ENCODE measurements around the gene AAR2. TPM values are rescaled to one million over a fixed set of nuclear protein-coding genes. Genes with fewer than 3 reads are reported as not detected.

The AAR2 gene
- polyA plus RNA-seq, 1 experiment = 54.4 TPM

DNA sequence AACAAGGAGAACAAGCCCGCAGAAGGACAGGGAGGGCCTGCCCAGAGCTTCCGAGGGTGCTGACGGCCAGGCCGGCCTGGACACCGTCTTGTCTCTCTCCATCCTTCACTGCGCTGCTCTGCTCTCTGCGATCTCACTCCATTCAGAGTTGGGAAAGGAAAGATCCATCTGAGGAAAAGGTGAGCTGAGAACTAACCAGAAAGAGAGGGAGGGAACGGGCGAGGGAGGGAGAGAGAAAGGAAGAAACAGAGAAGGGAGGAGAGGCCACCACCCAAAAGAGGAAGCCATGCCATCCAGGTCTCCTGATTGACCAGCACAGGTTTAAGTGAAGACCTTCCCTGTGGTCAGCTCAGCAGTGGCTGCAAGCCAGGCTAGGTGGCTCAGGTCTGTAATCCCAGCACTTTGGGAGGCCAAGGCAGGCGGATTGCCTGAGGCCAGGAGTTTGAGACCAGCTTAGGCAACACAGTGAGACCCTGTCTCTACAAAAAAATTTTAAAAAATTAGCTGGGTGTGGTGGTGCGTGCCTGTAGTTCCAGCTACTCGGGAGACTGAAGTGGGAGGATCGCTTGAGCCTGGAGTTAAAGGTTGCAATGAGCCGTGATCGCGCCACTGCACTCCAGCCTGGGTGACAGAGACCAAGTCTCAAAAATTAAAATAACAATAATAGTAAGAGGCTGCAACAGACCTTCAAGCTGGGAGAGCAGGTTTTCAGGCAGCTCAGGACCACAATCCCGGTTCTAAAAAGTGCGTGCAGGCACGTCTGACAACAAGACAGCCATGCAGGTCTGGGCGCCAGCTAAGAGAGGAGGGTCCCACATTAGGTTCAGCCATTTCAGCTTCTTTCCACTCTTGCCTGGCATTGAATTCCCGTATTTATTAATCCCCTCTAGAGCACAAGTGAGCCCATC, 35.6 kb downstream of the AAR2 start:
- no peak for DNase-seq (ENCODE audit: low read depth)
- Histone ChIP-seq H3K36me3 (ENCODE audit: control insufficient read depth, insufficient read depth, low read length) (no peaks in the 10 kb centered on the region), H3K4me3 (ENCODE audit: low read depth, low read length) (no peak overlapping the region), H3K27me3 (ENCODE audit: control insufficient read depth, insufficient read depth, low read length) (peaks cover 14% of the 10 kb centered on the region)
- no peak for TF ChIP-seq CTCF (IDR thresholded peaks at IDR 0.05; ENCODE audit: insufficient read depth, low read depth, low read length)
- POLR2A ChIA-PET = no interaction called here
- CTCF ChIA-PET = interaction anchor here (4.3 kb wide), 1 partner anchor 168 kb away, joined by 27 read pairs; no protein-coding TSS in a partner anchor

DNA sequence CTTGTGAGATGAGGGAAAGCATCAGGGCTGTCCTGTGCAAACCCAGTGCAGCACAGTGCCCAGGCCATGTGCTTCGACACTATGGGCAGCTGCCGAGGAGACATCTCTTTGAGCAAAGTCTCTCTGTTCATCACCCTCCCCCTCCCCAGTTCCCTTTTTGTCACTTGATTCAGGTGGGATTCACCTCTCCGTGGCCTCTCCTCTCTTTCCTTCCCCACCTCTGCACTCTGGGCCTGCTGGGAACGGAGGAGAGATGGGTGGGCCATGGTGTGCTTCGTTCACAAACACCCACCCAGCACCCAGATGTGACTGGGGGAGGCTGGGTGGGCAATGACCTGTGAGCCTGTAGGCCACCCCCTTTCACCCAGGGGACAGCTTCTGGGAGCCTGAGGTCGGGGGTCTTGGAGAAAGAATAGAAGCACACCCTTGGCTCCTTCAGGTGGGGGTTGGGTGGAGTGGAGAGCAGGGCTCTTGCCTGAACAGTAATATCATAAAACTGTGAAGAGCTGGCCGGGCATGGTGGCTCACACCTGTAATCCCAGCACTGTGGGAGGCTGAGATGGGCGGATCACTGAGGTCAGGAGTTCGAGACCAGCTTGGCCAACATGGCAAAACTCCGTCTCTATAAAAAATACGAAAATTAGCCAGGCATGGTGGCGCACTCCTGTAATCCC, 36.4 kb downstream of the AAR2 start:
- TF ChIP-seq CTCF (IDR thresholded peaks at IDR 0.05; ENCODE audit: insufficient read depth, low read depth, low read length) = no peak
- Histone ChIP-seq H3K36me3 (ENCODE audit: control insufficient read depth, insufficient read depth, low read length) (no peaks in the 10 kb centered on the region), H3K27me3 (ENCODE audit: control insufficient read depth, insufficient read depth, low read length) (peaks cover 16% of the 10 kb centered on the region), H3K4me3 (ENCODE audit: low read depth, low read length) (no peak overlapping the region)
- POLR2A ChIA-PET = no interaction called here
- DNase-seq (ENCODE audit: low read depth) = no peak
- CTCF ChIA-PET = interaction anchor here (1.1 to 4.3 kb wide), 4 partner anchors 10 to 167 kb away, joined by 3 to 27 read pairs (median 6); no protein-coding TSS in a partner anchor

DNA sequence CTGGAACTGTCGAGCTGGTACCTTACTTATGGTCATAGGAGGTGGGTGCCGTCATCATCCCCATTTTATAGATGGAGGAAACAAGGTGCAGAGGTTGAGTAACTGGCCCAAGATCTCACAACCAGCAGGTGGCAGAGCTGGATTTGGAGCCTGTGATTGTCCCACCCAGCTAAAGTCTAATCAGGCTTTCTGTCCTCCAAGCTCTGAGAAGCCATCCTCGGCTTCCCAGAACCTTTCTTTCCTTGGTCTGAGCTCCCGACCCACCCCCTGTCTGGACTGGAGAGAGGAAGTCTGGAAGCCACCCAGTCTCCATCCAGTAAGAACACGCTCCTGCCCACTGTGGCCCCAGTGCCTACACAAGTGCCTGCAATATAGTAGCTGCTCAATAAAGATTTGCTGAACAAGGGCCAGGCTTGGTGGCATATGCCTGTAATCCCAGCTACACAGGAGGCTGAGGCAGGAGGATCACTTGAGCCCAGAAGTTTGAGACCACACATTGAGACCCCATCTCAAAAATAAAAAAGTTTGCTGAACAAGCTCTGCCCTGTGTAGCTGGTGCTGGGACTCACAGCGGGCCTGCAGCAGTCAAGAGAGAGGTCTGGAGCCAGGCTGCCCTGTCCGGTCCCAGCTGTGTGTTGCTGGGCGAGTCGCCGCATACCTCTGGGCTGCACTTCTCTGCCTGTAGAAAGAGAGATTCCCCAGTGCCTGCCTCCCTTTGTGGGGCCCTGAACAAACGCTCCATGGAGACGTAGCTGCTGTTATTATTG, 37.3 kb downstream of the AAR2 start:
- POLR2A ChIA-PET = no interaction called here

DNA sequence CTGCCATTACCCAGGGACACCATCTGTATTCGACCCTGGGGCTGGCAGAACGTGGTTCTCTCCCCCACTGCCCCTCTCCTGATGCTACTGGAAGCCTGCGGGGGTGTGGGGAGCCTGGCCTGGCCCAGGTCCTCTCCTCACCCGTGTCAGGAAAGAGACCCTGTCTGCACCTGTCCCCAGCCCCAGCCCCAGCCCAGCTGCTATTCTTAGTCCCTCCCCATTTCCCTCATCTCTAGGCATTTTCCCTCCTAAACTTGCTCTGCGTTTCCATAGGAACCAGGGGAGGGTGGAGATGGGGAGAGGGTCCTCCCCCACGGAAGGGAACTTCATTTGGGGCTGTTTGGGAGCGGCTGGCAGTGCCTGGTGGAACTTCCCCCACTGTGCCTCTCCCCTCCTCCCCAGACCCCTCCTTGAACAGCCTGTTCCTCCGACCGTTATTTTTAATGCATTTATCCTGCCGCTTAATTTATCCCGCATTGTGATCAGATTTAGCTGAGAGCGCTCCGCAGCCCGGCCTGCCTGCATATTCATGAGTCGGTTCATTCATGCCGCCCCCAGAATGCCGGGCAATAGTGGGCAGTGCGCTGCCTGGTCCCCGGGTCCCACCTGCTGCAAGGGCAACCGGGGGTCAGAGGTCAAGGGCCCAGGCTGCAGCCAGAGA, 38.0 kb downstream of the AAR2 start:
- no peak overlapping the region for H3K4me3 ChIP-seq (ENCODE audit: low read depth, low read length)
- ChIA-PET CTCF (interaction anchor here (0.9 to 4.3 kb wide), 4 partner anchors 8 to 165 kb away, joined by 3 to 27 read pairs (median 5); no protein-coding TSS in a partner anchor), POLR2A (interaction anchor here (0.7 kb wide), 1 partner anchor 29 kb away, joined by 7 read pairs; no protein-coding TSS in a partner anchor)
- peaks cover 20% of the 10 kb centered on the region for H3K27me3 ChIP-seq (ENCODE audit: control insufficient read depth, insufficient read depth, low read length)
- no peak for DNase-seq (ENCODE audit: low read depth)
- no peak for TF ChIP-seq CTCF (IDR thresholded peaks at IDR 0.05; ENCODE audit: insufficient read depth, low read depth, low read length)
- H3K36me3 ChIP-seq (ENCODE audit: control insufficient read depth, insufficient read depth, low read length) = no peaks in the 10 kb centered on the region

More for the DNA sequence above, 37.3 kb downstream of the AAR2 start:
- DNase-seq (ENCODE audit: low read depth) = no peak
- Histone ChIP-seq H3K36me3 (ENCODE audit: control insufficient read depth, insufficient read depth, low read length) (no peaks in the 10 kb centered on the region), H3K27me3 (ENCODE audit: control insufficient read depth, insufficient read depth, low read length) (peaks cover 18% of the 10 kb centered on the region), H3K4me3 (ENCODE audit: low read depth, low read length) (no peak overlapping the region)
- peak; percentile 41; the same call in 1 of the 2 replicates for TF ChIP-seq CTCF (IDR thresholded peaks at IDR 0.05; ENCODE audit: insufficient read depth, low read depth, low read length)
- CTCF ChIA-PET = interaction anchor here (0.7 to 4.3 kb wide), 6 partner anchors 9 to 166 kb away, joined by 3 to 27 read pairs (median 4); no protein-coding TSS in a partner anchor

All from BJ (cell line).